Liver (tissue), 3 donors: ENCODE measurements around the gene HAUS7.

Experiments used
- HNF4G ChIP-seq: IDR thresholded peaks from 2 replicates; pipeline ENCODE4 v1.6.1; 2016; ENCODE audit warnings: antibody characterized with exemption
- RAD21 ChIP-seq, 2 donors: IDR thresholded peaks; 2 replicates each; pipeline ENCODE4 v1.6.1; 2016; ENCODE audit warnings: antibody characterized with exemption in 2 of 2, mild to moderate bottlenecking in 2 of 2
- REST ChIP-seq: IDR thresholded peaks from 2 replicates; pipeline ENCODE4 v1.6.1; 2016; ENCODE audit warnings: antibody characterized with exemption, mild to moderate bottlenecking
- TAF1 ChIP-seq: conservative IDR thresholded peaks from 2 replicates; pipeline ENCODE4 v1.6.1; 2016; ENCODE audit warnings: antibody characterized with exemption, mild to moderate bottlenecking
- TF ChIP-seq, protein P1 (sequence below): fragments of 150-350 bp; IDR thresholded peaks from 2 replicates; pipeline ENCODE4 v1.5.1; 2017; ENCODE audit warnings: improper control_type of control experiment, low read depth, low read length; ENCODE audit not compliant: missing input control
- TF ChIP-seq, protein P2 (sequence below): IDR thresholded peaks from 2 replicates; pipeline ENCODE4 v1.6.1; 2016; ENCODE audit warnings: antibody characterized with exemption
- TF ChIP-seq, protein P3 (sequence below): IDR thresholded peaks from 2 replicates; pipeline ENCODE4 v1.6.1; 2016; ENCODE audit warnings: antibody characterized with exemption
- donor health status: healthy.
- donor health status: healthy.

DNA sequence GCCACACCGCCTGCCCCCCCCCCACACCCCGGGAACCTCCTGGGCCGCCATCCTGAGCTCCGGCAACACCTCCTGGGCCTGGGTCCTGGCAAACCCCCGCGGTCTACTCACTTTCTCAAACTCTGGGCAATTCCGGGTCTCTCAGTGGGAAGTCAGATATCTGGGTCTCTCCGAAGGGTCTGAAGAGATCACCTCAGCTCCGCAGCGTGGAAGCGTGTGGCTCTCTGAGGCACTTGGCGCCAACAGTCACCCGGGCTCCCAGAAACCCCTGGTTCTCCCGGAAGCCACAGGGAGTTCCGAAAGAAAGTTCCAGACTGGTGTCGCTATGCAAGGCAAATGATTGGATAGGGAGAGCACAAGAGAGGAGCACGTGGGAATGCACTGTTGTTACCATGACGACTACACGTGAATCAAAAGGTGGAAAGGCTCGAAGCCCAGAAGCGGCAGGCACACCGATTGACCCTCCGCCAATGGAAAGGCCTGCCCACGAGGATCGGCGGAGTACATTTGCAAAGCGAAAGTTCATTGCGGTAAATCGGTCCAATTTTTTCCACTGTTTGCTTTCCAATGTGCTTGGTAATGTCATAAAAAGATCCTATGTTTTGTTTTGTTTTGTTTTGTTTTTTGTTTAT lies 69.1 kb downstream of the HAUS7 start, which contains the start of gene PNMA6E:
- TF ChIP-seq, protein P1, sequence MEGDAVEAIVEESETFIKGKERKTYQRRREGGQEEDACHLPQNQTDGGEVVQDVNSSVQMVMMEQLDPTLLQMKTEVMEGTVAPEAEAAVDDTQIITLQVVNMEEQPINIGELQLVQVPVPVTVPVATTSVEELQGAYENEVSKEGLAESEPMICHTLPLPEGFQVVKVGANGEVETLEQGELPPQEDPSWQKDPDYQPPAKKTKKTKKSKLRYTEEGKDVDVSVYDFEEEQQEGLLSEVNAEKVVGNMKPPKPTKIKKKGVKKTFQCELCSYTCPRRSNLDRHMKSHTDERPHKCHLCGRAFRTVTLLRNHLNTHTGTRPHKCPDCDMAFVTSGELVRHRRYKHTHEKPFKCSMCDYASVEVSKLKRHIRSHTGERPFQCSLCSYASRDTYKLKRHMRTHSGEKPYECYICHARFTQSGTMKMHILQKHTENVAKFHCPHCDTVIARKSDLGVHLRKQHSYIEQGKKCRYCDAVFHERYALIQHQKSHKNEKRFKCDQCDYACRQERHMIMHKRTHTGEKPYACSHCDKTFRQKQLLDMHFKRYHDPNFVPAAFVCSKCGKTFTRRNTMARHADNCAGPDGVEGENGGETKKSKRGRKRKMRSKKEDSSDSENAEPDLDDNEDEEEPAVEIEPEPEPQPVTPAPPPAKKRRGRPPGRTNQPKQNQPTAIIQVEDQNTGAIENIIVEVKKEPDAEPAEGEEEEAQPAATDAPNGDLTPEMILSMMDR = no peak
- TF ChIP-seq TAF1 (no peak), REST (no peak), RAD21 (IDR thresholded peaks at IDR 0.05) (no peak), HNF4G (no peak)
- TF ChIP-seq, protein P2, sequence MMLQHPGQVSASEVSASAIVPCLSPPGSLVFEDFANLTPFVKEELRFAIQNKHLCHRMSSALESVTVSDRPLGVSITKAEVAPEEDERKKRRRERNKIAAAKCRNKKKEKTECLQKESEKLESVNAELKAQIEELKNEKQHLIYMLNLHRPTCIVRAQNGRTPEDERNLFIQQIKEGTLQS = no peak
- TF ChIP-seq, protein P3, sequence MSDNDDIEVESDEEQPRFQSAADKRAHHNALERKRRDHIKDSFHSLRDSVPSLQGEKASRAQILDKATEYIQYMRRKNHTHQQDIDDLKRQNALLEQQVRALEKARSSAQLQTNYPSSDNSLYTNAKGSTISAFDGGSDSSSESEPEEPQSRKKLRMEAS = no peak
